CD14-positive monocyte (primary cell): ENCODE measurements around the gene EEIG1. TPM values are rescaled to one million over a fixed set of nuclear protein-coding genes. Genes with fewer than 3 reads are reported as not detected.
A peak's percentile ranks its signal among the peaks of the same experiment; 100 is the strongest.

Source experiments
- DNase-seq, 3 donors: peaks; one replicate each; pipeline ENCODE4 v3.0.0-alpha.2; 2011 to 2022
- H2AFZ ChIP-seq: 2 replicates; pipeline ENCODE4 v1.6.0; 2012; ENCODE audit warnings: mild to moderate bottlenecking, low read depth, low read length, inconsistent platforms; ENCODE audit not compliant: insufficient read depth, poor library complexity, severe bottlenecking
- H3K27ac ChIP-seq, 2 donors: 1 replicate in 1 of 2; 2 replicates in 1 of 2; pipeline ENCODE4 v1.5.1; 2012 to 2013; ENCODE audit warnings: low read length in 2 of 2, control low read depth in 1 of 2, inconsistent platforms in 1 of 2, low read depth in 1 of 2, mild to moderate bottlenecking in 1 of 2
- H3K27me3 ChIP-seq, 2 donors: one replicate each; pipeline versions ENCODE4 v1.6.0 to v1.6.1; 2011 to 2013; ENCODE audit warnings: low read length in 2 of 2; ENCODE audit not compliant: control insufficient read depth in 2 of 2, insufficient read depth in 2 of 2
- H3K36me3 ChIP-seq, 2 donors: replicated peaks in 1 of 2; 1 replicate in 1 of 2; 2 replicates in 1 of 2; pipeline versions ENCODE4 v1.5.1 to v1.6.1; 2012 to 2013; ENCODE audit warnings: low read length in 2 of 2, control low read depth in 1 of 2, inconsistent platforms in 1 of 2, mild to moderate bottlenecking in 1 of 2; ENCODE audit not compliant: insufficient read depth in 2 of 2, control insufficient read depth in 1 of 2
- H3K4me1 ChIP-seq, 2 donors: 1 replicate in 1 of 2; 2 replicates in 1 of 2; pipeline versions ENCODE4 v1.5.1 to v1.6.1; 2012 to 2013; ENCODE audit warnings: low read length in 2 of 2, control low read depth in 1 of 2, inconsistent platforms in 1 of 2, mild to moderate bottlenecking in 1 of 2, moderate library complexity in 1 of 2; ENCODE audit not compliant: insufficient read depth in 2 of 2, control insufficient read depth in 1 of 2
- H3K4me2 ChIP-seq: replicated peaks from 2 replicates; pipeline ENCODE3; 2012; ENCODE audit warnings: low read length, moderate library complexity, mild to moderate bottlenecking; ENCODE audit not compliant: poor library complexity, severe bottlenecking; ENCODE audit errors: extremely low read depth
- H3K4me3 ChIP-seq, 3 experiments: fragments of 200-600 bp in 1 of 3; sonication (generic) in 1 of 3; replicated peaks in 1 of 3; 1 replicate in 2 of 3; 2 replicates in 1 of 3; pipeline ENCODE4 v1.5.1; 2011 to 2013; ENCODE audit warnings: low read length in 3 of 3, mild to moderate bottlenecking in 3 of 3, control low read depth in 2 of 3, low read depth in 2 of 3, inconsistent platforms in 1 of 3, moderate library complexity in 1 of 3
- H3K79me2 ChIP-seq: 2 replicates; pipeline ENCODE4 v1.6.0; 2012; ENCODE audit warnings: mild to moderate bottlenecking, control low read depth, inconsistent platforms, low read length, moderate library complexity; ENCODE audit not compliant: insufficient read depth
- H3K9ac ChIP-seq: 2 replicates; pipeline ENCODE4 v1.6.0; 2017; ENCODE audit warnings: low read length, mild to moderate bottlenecking; ENCODE audit not compliant: insufficient read depth, poor library complexity, severe bottlenecking
- H3K9me3 ChIP-seq, 2 donors: replicated peaks in 1 of 2; 1 replicate in 1 of 2; 2 replicates in 1 of 2; pipeline versions ENCODE4 v1.5.1 to v1.6.1; 2012 to 2013; ENCODE audit warnings: low read length in 2 of 2, control low read depth in 1 of 2; ENCODE audit not compliant: control insufficient read depth in 1 of 2, insufficient read depth in 1 of 2
- H4K20me1 ChIP-seq: 2 replicates; pipeline ENCODE4 v1.6.0; 2012; ENCODE audit warnings: mild to moderate bottlenecking, low read length, control low read depth, moderate library complexity; ENCODE audit not compliant: insufficient read depth
- H3K27ac Mint-ChIP-seq, 7 donors: one replicate each; pipeline ENCODE4 v1.8.0; 2020; ENCODE audit warnings: mild to moderate bottlenecking in 7 of 7, mixed read lengths in 7 of 7, moderate library complexity in 6 of 7, inconsistent platforms in 2 of 7
- H3K27me3 Mint-ChIP-seq, 3 donors: one replicate each; pipeline ENCODE4 v1.8.0; 2021 to 2022; ENCODE audit warnings: low read depth in 3 of 3, mild to moderate bottlenecking in 3 of 3, mixed read lengths in 3 of 3, moderate library complexity in 3 of 3, inconsistent platforms in 1 of 3
- H3K36me3 Mint-ChIP-seq, 2 donors: one replicate each; pipeline ENCODE4 v1.8.0; 2020; ENCODE audit warnings: mixed read lengths in 2 of 2, inconsistent platforms in 1 of 2, mild to moderate bottlenecking in 1 of 2
- H3K4me1 Mint-ChIP-seq: one replicate; pipeline ENCODE4 v1.8.0; 2020; ENCODE audit warnings: mild to moderate bottlenecking, mixed read lengths
- H3K4me3 Mint-ChIP-seq, 2 donors: one replicate each; pipeline ENCODE4 v1.8.0; 2020; ENCODE audit warnings: mild to moderate bottlenecking in 2 of 2, mixed read lengths in 2 of 2, moderate library complexity in 1 of 2
- H3K9me3 Mint-ChIP-seq, 7 donors: one replicate each; pipeline ENCODE4 v1.8.0; 2020 to 2022; ENCODE audit warnings: mixed read lengths in 7 of 7, mild to moderate bottlenecking in 6 of 7, moderate library complexity in 6 of 7, inconsistent platforms in 2 of 7
- WGBS: methylation state at CpG from one replicate; pipeline ENCODE4 v1.1.5; 2013; ENCODE audit warnings: missing lambda C conversion rate; ENCODE audit not compliant: insufficient coverage; 5-methylcytosine and 5-hydroxymethylcytosine counted together
- intact Hi-C, 2 donors: fragments of 100-400 bp; cut with micrococcal nuclease; formaldehyde crosslinking; loops; one replicate each; pipeline versions ENCODE4 v1.15.0 to v1.15.1; 2023
- polyA plus RNA-seq, 3 donors: library from polyadenylated mRNA; depleted of rRNA in 1 of 3; unstranded in 2 of 3; stranded (reverse) in 1 of 3; fragments of 300-500 nt in 2 of 3; fragments of >200 nt in 1 of 3; fragmentation: Illumina TruSeq in 2 of 3; gene quantifications; 1 replicate in 2 of 3; 2 replicates in 1 of 3; pipeline ENCODE4 v1.2.3, GENCODE V29; 2012 to 2021
- TF ChIP-seq, protein P1 (sequence below): fragments of 200-600 bp; IDR thresholded peaks from one replicate; pipeline ENCODE4 v1.8.0; 2022; ENCODE audit warnings: antibody characterized with exemption, mild to moderate bottlenecking

The EEIG1 gene
- polyA plus RNA-seq, 3 donors = 0.86 to 2.3 (median 2.1) TPM

- Histone ChIP-seq H3K9ac (no peak overlapping the region), H3K27me3 (peaks cover 0 to 3% of the 10 kb centered on the region in 2 donors), H4K20me1 (no peaks in the 10 kb centered on the region), H3K36me3 (no peaks in the 10 kb centered on the region), H2AFZ (no peak overlapping the region), H3K27ac (no peak overlapping the region), H3K4me2 (no peak overlapping the region), H3K79me2 (no peaks in the 10 kb centered on the region), H3K4me3 (no peak overlapping the region), H3K4me1 (peaks cover 30 to 40% of the 10 kb centered on the region in 2 donors), H3K9me3 (peaks cover 0 to 4% of the 10 kb centered on the region in 2 donors)
- no peak overlapping the region for H3K4me3 Mint-ChIP-seq
- peaks cover 6 to 11% (median 7%) of the 10 kb centered on the region in 7 donors for H3K9me3 Mint-ChIP-seq
- 97% methylated on average over 9 of the region's 11 CpGs for WGBS
- intact Hi-C loops = loop anchor here in 1 of 2 donors (5.0 kb wide), 1 partner anchor 38 kb away; no protein-coding TSS in a partner anchor
- H3K36me3 Mint-ChIP-seq = peaks cover 0 to 4% of the 10 kb centered on the region in 2 donors
- peaks cover 33% of the 10 kb centered on the region for H3K4me1 Mint-ChIP-seq
- peaks cover 4 to 29% (median 22%) of the 10 kb centered on the region in 3 donors for H3K27me3 Mint-ChIP-seq
- no peak for DNase-seq
- TF ChIP-seq, protein P1, sequence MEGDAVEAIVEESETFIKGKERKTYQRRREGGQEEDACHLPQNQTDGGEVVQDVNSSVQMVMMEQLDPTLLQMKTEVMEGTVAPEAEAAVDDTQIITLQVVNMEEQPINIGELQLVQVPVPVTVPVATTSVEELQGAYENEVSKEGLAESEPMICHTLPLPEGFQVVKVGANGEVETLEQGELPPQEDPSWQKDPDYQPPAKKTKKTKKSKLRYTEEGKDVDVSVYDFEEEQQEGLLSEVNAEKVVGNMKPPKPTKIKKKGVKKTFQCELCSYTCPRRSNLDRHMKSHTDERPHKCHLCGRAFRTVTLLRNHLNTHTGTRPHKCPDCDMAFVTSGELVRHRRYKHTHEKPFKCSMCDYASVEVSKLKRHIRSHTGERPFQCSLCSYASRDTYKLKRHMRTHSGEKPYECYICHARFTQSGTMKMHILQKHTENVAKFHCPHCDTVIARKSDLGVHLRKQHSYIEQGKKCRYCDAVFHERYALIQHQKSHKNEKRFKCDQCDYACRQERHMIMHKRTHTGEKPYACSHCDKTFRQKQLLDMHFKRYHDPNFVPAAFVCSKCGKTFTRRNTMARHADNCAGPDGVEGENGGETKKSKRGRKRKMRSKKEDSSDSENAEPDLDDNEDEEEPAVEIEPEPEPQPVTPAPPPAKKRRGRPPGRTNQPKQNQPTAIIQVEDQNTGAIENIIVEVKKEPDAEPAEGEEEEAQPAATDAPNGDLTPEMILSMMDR = no peak
- H3K27ac Mint-ChIP-seq = no peak overlapping the region
These were observed 23.3 kb upstream of the EEIG1 start for GRCh38 chr9:128003966-128004604.

GRCh38 chr9:128002959-128003358 lies 22.2 kb upstream of the EEIG1 start:
- H4K20me1 ChIP-seq = no peaks in the 10 kb centered on the region
- H3K9ac ChIP-seq = no peak overlapping the region
- no peak overlapping the region for H3K4me2 ChIP-seq
- H3K4me3 ChIP-seq = no peak overlapping the region
- H3K79me2 ChIP-seq = no peaks in the 10 kb centered on the region
- peaks cover 4 to 29% (median 21%) of the 10 kb centered on the region in 3 donors for H3K27me3 Mint-ChIP-seq
- H3K4me3 Mint-ChIP-seq = no peak overlapping the region
- peaks cover 0 to 3% of the 10 kb centered on the region in 2 donors for H3K36me3 Mint-ChIP-seq
- H3K9me3 ChIP-seq = peaks cover 0 to under 1% of the 10 kb centered on the region in 2 donors
- H2AFZ ChIP-seq = no peak overlapping the region
- DNase-seq = no peak
- H3K4me1 Mint-ChIP-seq = peaks cover 27% of the 10 kb centered on the region
- peak overlapping the region in 1 of 7 donors; percentile 30 for H3K27ac Mint-ChIP-seq
- H3K36me3 ChIP-seq = no peaks in the 10 kb centered on the region
- intact Hi-C loops = loop anchor here in 1 of 2 donors (5.0 kb wide), 1 partner anchor 39 kb away; no protein-coding TSS in a partner anchor
- no peak overlapping the region for H3K27ac ChIP-seq
- peaks cover 0 to 3% of the 10 kb centered on the region in 2 donors for H3K27me3 ChIP-seq
- TF ChIP-seq, protein P1 = no peak
- peaks cover 28 to 30% of the 10 kb centered on the region in 2 donors for H3K4me1 ChIP-seq
- peaks cover 4 to 13% (median 5%) of the 10 kb centered on the region in 7 donors for H3K9me3 Mint-ChIP-seq
- 89% methylated on average over 5 of the region's 5 CpGs for WGBS
